Uterus (tissue), 4 donors: ENCODE results near the gene MCTP1. TPM values are rescaled to one million over a fixed set of nuclear protein-coding genes. Genes with fewer than 3 reads are reported as not detected.

Source experiments
- DNase-seq, 2 donors: peaks; one replicate each; pipeline ENCODE4 v3.0.0-alpha.2; 2019 to 2020
- H3K27ac ChIP-seq, 2 donors: fragments of 200-600 bp; sonication (generic); 1 replicate in 1 of 2; 2 replicates in 1 of 2; pipeline ENCODE4 v1.5.1; 2016 to 2018
- H3K27me3 ChIP-seq, 2 donors: fragments of 200-600 bp; sonication (generic); one replicate each; pipeline ENCODE4 v1.5.1; 2018 to 2019; ENCODE audit warnings: control low read depth in 1 of 2
- H3K36me3 ChIP-seq, 2 donors: fragments of 200-600 bp; sonication (generic); one replicate each; pipeline ENCODE4 v1.5.1; 2019; ENCODE audit warnings: control low read depth in 1 of 2
- H3K4me1 ChIP-seq, 2 donors: fragments of 200-600 bp; sonication (generic); one replicate each; pipeline ENCODE4 v1.5.1; 2018 to 2019; ENCODE audit warnings: control low read depth in 1 of 2
- H3K4me3 ChIP-seq, 2 donors: fragments of 200-600 bp; sonication (generic); 1 replicate in 1 of 2; 2 replicates in 1 of 2; pipeline ENCODE4 v1.5.1; 2018 to 2019; ENCODE audit warnings: mild to moderate bottlenecking in 1 of 2
- H3K9me3 ChIP-seq, 2 donors: fragments of 200-600 bp; sonication (generic); one replicate each; pipeline ENCODE4 v1.5.1; 2019; ENCODE audit warnings: control low read depth in 1 of 2
- POLR2A ChIP-seq, 2 donors: fragments of 450-650 bp; IDR thresholded peaks; one replicate each; pipeline ENCODE4 v1.6.1; 2016; ENCODE audit warnings: antibody characterized with exemption in 2 of 2, mild to moderate bottlenecking in 1 of 2, moderate library complexity in 1 of 2
- intact Hi-C: fragments of 100-400 bp; cut with DNase I; formaldehyde crosslinking; loops from one replicate; pipeline ENCODE4 v1.15.1; 2023; ENCODE audit warnings: low total_unique reads
- total RNA-seq, 4 donors: library from RNA; depleted of rRNA in 3 of 4; stranded (reverse); fragments of >200 nt in 3 of 4; gene quantifications; one replicate each; pipeline versions ENCODE4 v1.1.0 to v1.2.4, GENCODE V29; 2014 to 2023
- TF ChIP-seq, protein P1 (sequence below), 4 experiments: fragments of 200-600 bp in 2 of 4; fragments of 450-650 bp in 2 of 4; sonication (generic) in 2 of 4; IDR thresholded peaks; one replicate each; pipeline ENCODE4 v1.5.1; 2016 to 2019; ENCODE audit warnings: antibody characterized with exemption in 4 of 4, mild to moderate bottlenecking in 2 of 4, moderate library complexity in 1 of 4
- donor health status: DM: yes; HTN: yes; CAD: no.

MCTP1 gene
- total RNA-seq, 4 donors from 2014 or later, result 25.3 to 114 (median 27.6) TPM

DNA sequence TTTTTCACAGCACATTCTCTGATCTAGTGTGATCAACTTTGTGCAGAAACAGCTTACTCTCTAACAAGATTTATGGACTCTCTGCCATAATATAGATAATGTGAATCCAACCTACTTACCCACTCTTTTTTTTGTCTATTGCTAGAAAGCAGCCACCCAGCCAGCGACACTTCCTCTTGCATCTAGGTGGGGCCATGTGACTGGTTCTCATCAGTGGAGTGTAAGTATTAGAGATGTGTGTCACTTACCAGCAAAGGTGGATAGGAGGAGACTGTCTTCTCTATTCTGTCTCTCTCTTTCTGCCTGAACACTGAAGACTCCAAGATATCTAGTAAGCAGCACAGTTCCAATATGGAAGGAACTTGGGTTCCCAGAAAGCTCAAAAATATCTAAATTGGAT is 174.8 kb downstream of the MCTP1 start:
- no peak for DNase-seq
- no peak overlapping the region for H3K4me3 ChIP-seq
- TF ChIP-seq, protein P1, sequence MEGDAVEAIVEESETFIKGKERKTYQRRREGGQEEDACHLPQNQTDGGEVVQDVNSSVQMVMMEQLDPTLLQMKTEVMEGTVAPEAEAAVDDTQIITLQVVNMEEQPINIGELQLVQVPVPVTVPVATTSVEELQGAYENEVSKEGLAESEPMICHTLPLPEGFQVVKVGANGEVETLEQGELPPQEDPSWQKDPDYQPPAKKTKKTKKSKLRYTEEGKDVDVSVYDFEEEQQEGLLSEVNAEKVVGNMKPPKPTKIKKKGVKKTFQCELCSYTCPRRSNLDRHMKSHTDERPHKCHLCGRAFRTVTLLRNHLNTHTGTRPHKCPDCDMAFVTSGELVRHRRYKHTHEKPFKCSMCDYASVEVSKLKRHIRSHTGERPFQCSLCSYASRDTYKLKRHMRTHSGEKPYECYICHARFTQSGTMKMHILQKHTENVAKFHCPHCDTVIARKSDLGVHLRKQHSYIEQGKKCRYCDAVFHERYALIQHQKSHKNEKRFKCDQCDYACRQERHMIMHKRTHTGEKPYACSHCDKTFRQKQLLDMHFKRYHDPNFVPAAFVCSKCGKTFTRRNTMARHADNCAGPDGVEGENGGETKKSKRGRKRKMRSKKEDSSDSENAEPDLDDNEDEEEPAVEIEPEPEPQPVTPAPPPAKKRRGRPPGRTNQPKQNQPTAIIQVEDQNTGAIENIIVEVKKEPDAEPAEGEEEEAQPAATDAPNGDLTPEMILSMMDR (IDR thresholded peaks at IDR 0.05), result no peak
- no peak for TF ChIP-seq POLR2A (IDR thresholded peaks at IDR 0.05)
- no peaks in the 10 kb centered on the region for H3K9me3 ChIP-seq
- intact Hi-C loops, result no loop called here
- H3K36me3 ChIP-seq, result no peaks in the 10 kb centered on the region
- H3K4me1 ChIP-seq, result no peaks in the 10 kb centered on the region
- H3K27me3 ChIP-seq, result no peaks in the 10 kb centered on the region
- no peak overlapping the region for H3K27ac ChIP-seq

DNA sequence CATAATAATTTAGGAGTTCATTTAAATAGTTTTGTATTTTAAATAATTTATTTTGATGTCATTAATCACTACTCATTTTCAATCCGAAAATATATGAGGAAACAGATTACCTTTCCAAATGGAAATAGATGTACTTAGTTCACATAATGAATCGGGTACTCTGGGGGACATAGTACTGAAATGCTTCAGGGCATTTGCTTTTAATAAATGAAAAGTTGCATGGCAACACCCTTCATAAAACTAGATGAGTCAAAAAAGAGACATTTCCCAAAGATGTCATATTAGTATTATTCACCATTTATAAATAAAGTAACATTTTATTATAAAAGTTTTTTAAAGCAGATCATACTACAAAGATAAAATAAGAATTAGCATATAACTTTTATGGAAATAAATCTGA is 177.8 kb downstream of the MCTP1 start:
- H3K4me1 ChIP-seq, result no peaks in the 10 kb centered on the region
- H3K9me3 ChIP-seq, result no peaks in the 10 kb centered on the region
- TF ChIP-seq, protein P1 (IDR thresholded peaks at IDR 0.05), result no peak
- TF ChIP-seq POLR2A (IDR thresholded peaks at IDR 0.05), result no peak
- no peak for DNase-seq
- intact Hi-C loops, result no loop called here
- H3K4me3 ChIP-seq, result no peak overlapping the region
- H3K27ac ChIP-seq, result no peak overlapping the region
- H3K27me3 ChIP-seq, result no peaks in the 10 kb centered on the region
- H3K36me3 ChIP-seq, result no peaks in the 10 kb centered on the region

DNA sequence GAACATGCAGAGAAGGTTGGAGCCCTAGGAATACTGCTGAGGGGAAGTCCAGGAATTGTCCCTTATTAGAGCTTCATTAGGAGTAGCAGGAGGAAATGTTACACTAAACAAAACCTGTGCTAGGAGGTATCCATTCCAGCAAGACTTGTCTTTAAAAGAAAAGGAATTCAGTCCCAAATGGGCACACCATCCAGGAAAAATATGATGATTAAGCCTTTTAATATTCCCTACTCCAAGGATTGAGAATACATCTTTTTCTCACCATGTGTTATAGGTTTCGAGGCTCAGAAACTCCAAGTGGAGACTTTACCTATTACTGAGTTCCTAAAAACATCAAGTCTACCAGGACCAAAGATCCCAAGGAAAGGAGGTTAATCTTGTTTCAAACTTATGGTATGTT is 179.3 kb downstream of the MCTP1 start:
- no peaks in the 10 kb centered on the region for H3K36me3 ChIP-seq
- TF ChIP-seq, protein P1 (IDR thresholded peaks at IDR 0.05), result no peak
- TF ChIP-seq POLR2A (IDR thresholded peaks at IDR 0.05), result no peak
- H3K4me3 ChIP-seq, result no peak overlapping the region
- DNase-seq, result no peak
- no peaks in the 10 kb centered on the region for H3K27me3 ChIP-seq
- no peaks in the 10 kb centered on the region for H3K9me3 ChIP-seq
- intact Hi-C loops, result no loop called here
- no peaks in the 10 kb centered on the region for H3K4me1 ChIP-seq
- no peak overlapping the region for H3K27ac ChIP-seq

GRCh38 chr5:95102687-95103086 is 182.2 kb downstream of the MCTP1 start:
- Histone ChIP-seq H3K4me1 (no peaks in the 10 kb centered on the region), H3K27me3 (no peaks in the 10 kb centered on the region), H3K27ac (no peak overlapping the region), H3K36me3 (no peaks in the 10 kb centered on the region), H3K4me3 (no peak overlapping the region), H3K9me3 (no peaks in the 10 kb centered on the region)
- TF ChIP-seq, protein P1 (IDR thresholded peaks at IDR 0.05), result no peak
- no peak for TF ChIP-seq POLR2A (IDR thresholded peaks at IDR 0.05)
- intact Hi-C loops, result no loop called here
- DNase-seq, result no peak

DNA sequence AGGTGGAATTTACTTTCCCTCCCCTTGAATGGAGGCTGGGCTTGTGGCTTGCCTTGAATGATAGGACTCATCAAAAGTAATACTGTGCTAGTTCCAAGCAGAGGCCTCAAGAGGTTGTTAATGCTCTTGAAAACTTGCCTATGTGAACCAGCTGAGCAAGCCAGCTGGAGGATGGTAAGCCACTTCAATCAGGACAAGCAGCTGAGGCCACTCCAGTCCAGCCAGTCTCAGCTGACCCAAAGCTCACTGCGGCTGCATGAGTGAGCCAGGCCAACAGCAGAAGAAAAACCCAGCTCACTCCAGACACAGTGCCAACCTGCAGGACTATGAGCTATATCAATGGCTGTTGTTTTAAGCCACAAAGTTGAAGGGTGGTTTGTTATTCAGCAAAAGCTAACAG is 182.8 kb downstream of the MCTP1 start:
- Histone ChIP-seq H3K9me3 (no peaks in the 10 kb centered on the region), H3K27me3 (no peaks in the 10 kb centered on the region), H3K4me1 (no peaks in the 10 kb centered on the region), H3K36me3 (no peaks in the 10 kb centered on the region), H3K27ac (no peak overlapping the region), H3K4me3 (no peak overlapping the region)
- intact Hi-C loops, result no loop called here
- DNase-seq, result no peak
- TF ChIP-seq, protein P1 (IDR thresholded peaks at IDR 0.05), result no peak
- no peak for TF ChIP-seq POLR2A (IDR thresholded peaks at IDR 0.05)
